WTC11 (cell line): ENCODE results near the gene A1CF.

Experiments used
- ELF4 ChIP-seq: sonication (generic); formaldehyde crosslinking; IDR thresholded peaks from 2 replicates; pipeline ENCODE4 v1.8.1; 2022; ENCODE audit warnings: low read depth, mild to moderate bottlenecking, moderate library complexity, missing genetic modification reagents
- HMGA2 ChIP-seq: fragments of 250-450 bp; sonication (Bioruptor Pico); IDR thresholded peaks from 2 replicates; pipeline ENCODE4 v1.4.0; 2021; ENCODE audit warnings: mild to moderate bottlenecking, moderate library complexity
- IRF2 ChIP-seq: sonication (generic); formaldehyde crosslinking; IDR thresholded peaks from 2 replicates; pipeline ENCODE4 v1.8.0; 2022; ENCODE audit warnings: low read depth, missing genetic modification reagents, borderline replicate concordance
- KAT7 ChIP-seq: sonication (generic); formaldehyde crosslinking; IDR thresholded peaks from 2 replicates; pipeline ENCODE4 v1.8.1; 2023; ENCODE audit warnings: missing genetic modification reagents, mild to moderate bottlenecking, borderline replicate concordance
- TCF7 ChIP-seq: sonication (generic); formaldehyde crosslinking; IDR thresholded peaks from 2 replicates; pipeline ENCODE4 v1.8.0; 2022; ENCODE audit warnings: mild to moderate bottlenecking, low read depth, missing genetic modification reagents, moderate library complexity
- USF2 ChIP-seq: sonication (generic); formaldehyde crosslinking; IDR thresholded peaks from 2 replicates; pipeline ENCODE4 v1.8.1; 2023; ENCODE audit warnings: mild to moderate bottlenecking, missing genetic modification reagents, moderate library complexity
- ZMAT4 ChIP-seq: fragments of 250-450 bp; sonication (Bioruptor Pico); IDR thresholded peaks from 2 replicates; pipeline ENCODE4 v1.9.0; 2021; ENCODE audit warnings: mild to moderate bottlenecking
- TF ChIP-seq, protein P1 (sequence below): fragments of 200-600 bp; IDR thresholded peaks from 2 replicates; pipeline ENCODE4 v1.8.0; 2022; ENCODE audit warnings: antibody characterized with exemption

DNA sequence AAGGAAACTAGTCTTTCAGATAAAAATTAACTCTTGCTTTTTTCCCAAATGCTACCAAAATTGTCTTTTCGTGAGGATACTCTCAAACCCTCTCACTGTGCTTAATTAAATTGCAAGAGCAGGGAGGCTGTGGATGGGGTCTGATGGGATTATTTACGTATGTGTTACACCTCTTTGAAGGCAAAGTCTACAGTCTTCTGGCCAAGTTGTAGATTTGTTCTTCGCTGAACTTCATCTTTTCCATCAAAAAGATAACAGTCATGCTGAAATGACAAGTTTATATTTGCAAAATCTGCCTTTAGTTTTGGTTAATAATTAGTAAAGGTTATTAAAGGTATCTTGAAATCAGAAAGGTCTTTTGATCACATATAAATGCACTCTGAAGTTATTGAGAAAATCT is 22.7 kb downstream of the A1CF start:
- TF ChIP-seq, protein P1, sequence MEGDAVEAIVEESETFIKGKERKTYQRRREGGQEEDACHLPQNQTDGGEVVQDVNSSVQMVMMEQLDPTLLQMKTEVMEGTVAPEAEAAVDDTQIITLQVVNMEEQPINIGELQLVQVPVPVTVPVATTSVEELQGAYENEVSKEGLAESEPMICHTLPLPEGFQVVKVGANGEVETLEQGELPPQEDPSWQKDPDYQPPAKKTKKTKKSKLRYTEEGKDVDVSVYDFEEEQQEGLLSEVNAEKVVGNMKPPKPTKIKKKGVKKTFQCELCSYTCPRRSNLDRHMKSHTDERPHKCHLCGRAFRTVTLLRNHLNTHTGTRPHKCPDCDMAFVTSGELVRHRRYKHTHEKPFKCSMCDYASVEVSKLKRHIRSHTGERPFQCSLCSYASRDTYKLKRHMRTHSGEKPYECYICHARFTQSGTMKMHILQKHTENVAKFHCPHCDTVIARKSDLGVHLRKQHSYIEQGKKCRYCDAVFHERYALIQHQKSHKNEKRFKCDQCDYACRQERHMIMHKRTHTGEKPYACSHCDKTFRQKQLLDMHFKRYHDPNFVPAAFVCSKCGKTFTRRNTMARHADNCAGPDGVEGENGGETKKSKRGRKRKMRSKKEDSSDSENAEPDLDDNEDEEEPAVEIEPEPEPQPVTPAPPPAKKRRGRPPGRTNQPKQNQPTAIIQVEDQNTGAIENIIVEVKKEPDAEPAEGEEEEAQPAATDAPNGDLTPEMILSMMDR = no peak
- TF ChIP-seq ELF4 (CRISPR knock-in tag) (no peak), HMGA2 (no peak), KAT7 (no peak), IRF2 (CRISPR knock-in tag) (no peak), ZMAT4 (no peak), USF2 (no peak), TCF7 (CRISPR knock-in tag) (no peak)
